WTC11 (cell line): ENCODE results near the gene CACNA2D4. TPM values are rescaled to one million over a fixed set of nuclear protein-coding genes. Genes with fewer than 3 reads are reported as not detected.

Experiments
- ATAC-seq: fragments of 200-7000 bp; cut with Tn5 transposase; 2 replicates; pipeline ENCODE4 v1.10.0; 2021; ENCODE audit warnings: mild to moderate bottlenecking, moderate library complexity
- CTCF ChIA-PET: fragments of 300-600 bp; sonication (Branson Sonifier 250); formaldehyde crosslinking; loops from one replicate; lab custom pipeline; 2021; ENCODE audit warnings: antibody characterized with exemption; lab: Charles Lee
- POLR2A ChIA-PET: fragments of 350-600 bp; sonication (Branson Sonifier 250); formaldehyde crosslinking; loops from one replicate; lab custom pipeline; 2021; ENCODE audit warnings: antibody characterized with exemption; lab: Charles Lee
- DNase-seq: peaks from one replicate; pipeline ENCODE4 v3.0.0; 2021; ENCODE audit warnings: low spot score
- H3K27ac Mint-ChIP-seq: 2 replicates; pipeline ENCODE4 v1.8.0; 2021; ENCODE audit warnings: mixed read lengths
- H3K27me3 Mint-ChIP-seq: 2 replicates; pipeline ENCODE4 v1.8.0; 2021; ENCODE audit warnings: low read depth, mild to moderate bottlenecking, moderate library complexity, mixed read lengths
- H3K36me3 Mint-ChIP-seq: 2 replicates; pipeline ENCODE4 v1.8.0; 2021; ENCODE audit warnings: mixed read lengths
- H3K4me1 Mint-ChIP-seq: 2 replicates; pipeline ENCODE4 v1.8.0; 2022; ENCODE audit warnings: mixed read lengths
- H3K4me3 Mint-ChIP-seq: 2 replicates; pipeline ENCODE4 v1.8.0; 2021; ENCODE audit warnings: mild to moderate bottlenecking, moderate library complexity, mixed read lengths
- H3K9me3 Mint-ChIP-seq: 2 replicates; pipeline ENCODE4 v1.8.0; 2021; ENCODE audit warnings: mixed read lengths
- AFF4 ChIP-seq: sonication (generic); formaldehyde crosslinking; IDR thresholded peaks from 2 replicates; pipeline ENCODE4 v1.8.1; 2023; ENCODE audit warnings: mild to moderate bottlenecking, missing genetic modification reagents, borderline replicate concordance
- ATF1 ChIP-seq: sonication (generic); formaldehyde crosslinking; IDR thresholded peaks from 2 replicates; pipeline ENCODE4 v1.8.1; 2023; ENCODE audit warnings: mild to moderate bottlenecking, moderate library complexity, missing genetic modification reagents
- ATF2 ChIP-seq: sonication (generic); formaldehyde crosslinking; IDR thresholded peaks from 2 replicates; pipeline ENCODE4 v1.8.1; 2022; ENCODE audit warnings: low read depth, missing genetic modification reagents, borderline replicate concordance
- CDX4 ChIP-seq: fragments of 250-450 bp; sonication (Bioruptor Pico); IDR thresholded peaks from 2 replicates; pipeline ENCODE4 v1.9.0; 2021; ENCODE audit warnings: moderate library complexity, mild to moderate bottlenecking, inconsistent platforms, borderline replicate concordance
- E2F5 ChIP-seq: sonication (generic); formaldehyde crosslinking; IDR thresholded peaks from 2 replicates; pipeline ENCODE4 v1.8.1; 2022; ENCODE audit warnings: mild to moderate bottlenecking, moderate library complexity, missing genetic modification reagents
- ERG ChIP-seq: fragments of 250-450 bp; sonication (Bioruptor Pico); IDR thresholded peaks from 2 replicates; pipeline ENCODE4 v1.8.0; 2021; ENCODE audit warnings: mild to moderate bottlenecking
- GABPB1 ChIP-seq: sonication (generic); formaldehyde crosslinking; IDR thresholded peaks from 2 replicates; pipeline ENCODE4 v1.8.1; 2023; ENCODE audit warnings: mild to moderate bottlenecking, missing genetic modification reagents
- GTF2I ChIP-seq: fragments of 250-450 bp; sonication (Bioruptor Pico); conservative IDR thresholded peaks from 2 replicates; pipeline ENCODE4 v1.4.0; 2021; ENCODE audit warnings: mild to moderate bottlenecking
- HMGXB4 ChIP-seq: sonication (generic); formaldehyde crosslinking; IDR thresholded peaks from 2 replicates; pipeline ENCODE4 v1.8.1; 2023; ENCODE audit warnings: mild to moderate bottlenecking, moderate library complexity, missing genetic modification reagents
- NFE2L1 ChIP-seq: sonication (generic); formaldehyde crosslinking; IDR thresholded peaks from 2 replicates; pipeline ENCODE4 v1.8.1; 2023; ENCODE audit warnings: missing genetic modification reagents
- PRDM15 ChIP-seq: sonication (generic); formaldehyde crosslinking; IDR thresholded peaks from 2 replicates; pipeline ENCODE4 v1.8.0; 2022; ENCODE audit warnings: missing genetic modification reagents
- TCF7 ChIP-seq: sonication (generic); formaldehyde crosslinking; IDR thresholded peaks from 2 replicates; pipeline ENCODE4 v1.8.0; 2022; ENCODE audit warnings: mild to moderate bottlenecking, low read depth, missing genetic modification reagents, moderate library complexity
- ZNF232 ChIP-seq: sonication (generic); formaldehyde crosslinking; IDR thresholded peaks from 2 replicates; pipeline ENCODE4 v1.8.0; 2022; ENCODE audit warnings: mild to moderate bottlenecking, missing genetic modification reagents
- ZNF281 ChIP-seq: sonication (generic); formaldehyde crosslinking; IDR thresholded peaks from 2 replicates; pipeline ENCODE4 v1.8.0; 2023; ENCODE audit warnings: mild to moderate bottlenecking, missing genetic modification reagents
- ZNF423 ChIP-seq: fragments of 250-450 bp; sonication (Bioruptor Pico); IDR thresholded peaks from 2 replicates; pipeline ENCODE4 v2.1.2; 2022; ENCODE audit warnings: mild to moderate bottlenecking, moderate library complexity
- ZNF671 ChIP-seq: fragments of 250-450 bp; sonication (Bioruptor Pico); IDR thresholded peaks from 2 replicates; pipeline ENCODE4 v1.8.0; 2021; ENCODE audit warnings: mild to moderate bottlenecking
- total RNA-seq: library from RNA; stranded (reverse); gene quantifications from 3 replicates; pipeline ENCODE4 v1.2.3, GENCODE V29; 2021

CACNA2D4 gene
- total RNA-seq, 1 experiment from 2014 or later, result 0.04 TPM

- DNase-seq (no peak), ATAC-seq (no peak)
- peaks cover 4% of the 10 kb centered on the region; the same call in 1 of the 2 replicates for H3K4me1 Mint-ChIP-seq
- H3K9me3 Mint-ChIP-seq, result no peaks in the 10 kb centered on the region
- H3K27me3 Mint-ChIP-seq, result no peaks in the 10 kb centered on the region
- TF ChIP-seq E2F5 (CRISPR knock-in tag) (no peak), ZNF423 (CRISPR knock-in tag) (no peak), ATF1 (CRISPR knock-in tag) (no peak), HMGXB4 (CRISPR knock-in tag) (no peak), GTF2I (CRISPR knock-in tag) (no peak), ZNF671 (no peak), ZNF232 (CRISPR knock-in tag) (no peak), ATF2 (CRISPR knock-in tag) (no peak), ERG (CRISPR knock-in tag) (no peak), CDX4 (CRISPR knock-in tag) (no peak), AFF4 (CRISPR knock-in tag) (no peak), PRDM15 (no peak), NFE2L1 (CRISPR knock-in tag) (no peak), GABPB1 (CRISPR knock-in tag) (no peak), TCF7 (CRISPR knock-in tag) (no peak), ZNF281 (CRISPR knock-in tag) (no peak)
- POLR2A ChIA-PET, result no interaction called here
- no peak overlapping the region for H3K4me3 Mint-ChIP-seq
- no peaks in the 10 kb centered on the region for H3K36me3 Mint-ChIP-seq
- no peak overlapping the region for H3K27ac Mint-ChIP-seq
- CTCF ChIA-PET, result interaction anchor here (0.6 kb wide), 1 partner anchor 130 kb away, joined by 3 read pairs; no protein-coding TSS in a partner anchor
Measured at GRCh38 chr12:1809591-1810190, 108.8 kb downstream of the CACNA2D4 start.
